Kasumi-1 (cell line): ENCODE measurements around the gene TMUB1.
A peak's percentile ranks its signal among the peaks of the same experiment; 100 is the strongest.

Experiments
- DNase-seq, 2 experiments: peaks; one replicate each; lab custom pipeline; 2025; lab: John Stamatoyannopoulos, UW

TMUB1 gene, protein sequence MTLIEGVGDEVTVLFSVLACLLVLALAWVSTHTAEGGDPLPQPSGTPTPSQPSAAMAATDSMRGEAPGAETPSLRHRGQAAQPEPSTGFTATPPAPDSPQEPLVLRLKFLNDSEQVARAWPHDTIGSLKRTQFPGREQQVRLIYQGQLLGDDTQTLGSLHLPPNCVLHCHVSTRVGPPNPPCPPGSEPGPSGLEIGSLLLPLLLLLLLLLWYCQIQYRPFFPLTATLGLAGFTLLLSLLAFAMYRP

DNA sequence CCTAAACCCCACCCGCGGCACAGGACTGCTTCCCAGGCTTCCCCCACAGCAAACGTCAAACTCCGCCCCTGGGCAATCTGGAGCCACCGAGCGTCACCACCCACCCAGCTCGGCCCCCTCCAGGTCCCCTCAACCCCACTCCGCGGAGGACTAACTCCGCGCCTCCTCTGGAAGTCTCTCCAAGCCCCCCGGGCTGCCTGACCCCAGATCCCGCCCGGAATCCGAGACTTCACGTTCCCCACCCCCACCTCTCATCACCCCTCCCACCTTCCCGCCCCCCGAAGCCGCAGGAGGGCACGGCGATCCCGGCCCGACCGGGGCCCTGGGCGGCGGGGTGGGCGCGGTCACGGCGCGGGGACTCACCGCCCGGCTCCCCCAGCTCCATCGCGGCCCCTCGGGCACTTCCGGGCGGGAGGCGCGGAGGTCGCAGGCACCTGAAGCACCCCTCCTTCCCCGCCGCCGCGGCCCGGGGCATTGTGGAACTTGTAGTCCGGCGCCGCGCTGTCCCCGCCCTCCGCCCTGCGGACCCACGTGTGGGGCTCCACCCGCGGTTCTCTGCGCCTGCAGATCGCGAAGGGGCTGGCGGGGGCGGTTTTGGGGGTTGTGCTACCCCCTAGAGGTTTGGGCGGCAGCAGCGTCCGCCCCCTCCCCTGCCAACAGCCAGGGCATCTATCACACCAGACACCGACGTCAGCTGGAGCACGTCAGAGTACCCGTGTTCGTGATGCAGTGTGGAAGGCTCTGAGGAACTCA lies at the start of gene TMUB1:
TSS of gene TMUB1 (minus strand) at position 423 of the 753 bp plus-strand sequence. CDS start 930 bp downstream, outside the sequence.
- peak; percentile 54 to 76 for DNase-seq

DNA sequence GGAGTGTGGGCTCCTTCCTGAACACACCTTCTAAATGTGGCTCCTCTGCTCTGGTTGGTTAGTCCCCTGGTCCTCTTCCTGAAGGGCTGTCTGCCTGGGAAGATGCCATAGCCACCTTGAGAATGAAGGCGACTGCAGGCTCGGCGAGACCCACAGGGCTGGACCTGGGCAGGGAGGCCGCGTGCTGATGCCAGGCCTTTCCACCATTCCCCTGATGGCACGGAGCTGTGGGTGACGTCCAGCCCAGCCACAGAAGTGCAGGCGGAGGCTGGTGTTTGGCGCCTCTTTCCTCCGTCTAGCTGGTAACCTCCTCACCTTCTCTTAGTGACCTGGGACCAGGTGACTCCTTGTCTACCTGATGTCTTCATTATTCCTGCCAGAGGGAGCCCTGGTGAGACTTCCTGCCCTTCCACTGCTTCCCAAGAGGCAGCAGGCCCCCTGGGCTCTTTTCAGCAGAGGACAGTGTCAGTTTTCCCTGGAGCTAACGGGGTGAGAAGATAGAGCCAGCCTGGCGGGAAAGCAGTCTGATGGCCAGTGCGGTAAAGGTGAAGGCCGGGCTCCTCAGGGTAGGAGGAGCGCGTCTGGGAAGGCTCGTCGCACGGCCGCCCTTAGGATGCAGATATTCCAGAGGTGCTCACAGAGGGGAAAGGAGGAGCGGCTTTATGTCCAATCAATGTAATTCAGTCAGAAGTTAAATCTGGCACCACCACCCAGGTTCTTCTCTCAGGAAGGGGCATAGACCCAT lies 49.3 kb upstream of the TMUB1 start:
- no peak for DNase-seq

DNA sequence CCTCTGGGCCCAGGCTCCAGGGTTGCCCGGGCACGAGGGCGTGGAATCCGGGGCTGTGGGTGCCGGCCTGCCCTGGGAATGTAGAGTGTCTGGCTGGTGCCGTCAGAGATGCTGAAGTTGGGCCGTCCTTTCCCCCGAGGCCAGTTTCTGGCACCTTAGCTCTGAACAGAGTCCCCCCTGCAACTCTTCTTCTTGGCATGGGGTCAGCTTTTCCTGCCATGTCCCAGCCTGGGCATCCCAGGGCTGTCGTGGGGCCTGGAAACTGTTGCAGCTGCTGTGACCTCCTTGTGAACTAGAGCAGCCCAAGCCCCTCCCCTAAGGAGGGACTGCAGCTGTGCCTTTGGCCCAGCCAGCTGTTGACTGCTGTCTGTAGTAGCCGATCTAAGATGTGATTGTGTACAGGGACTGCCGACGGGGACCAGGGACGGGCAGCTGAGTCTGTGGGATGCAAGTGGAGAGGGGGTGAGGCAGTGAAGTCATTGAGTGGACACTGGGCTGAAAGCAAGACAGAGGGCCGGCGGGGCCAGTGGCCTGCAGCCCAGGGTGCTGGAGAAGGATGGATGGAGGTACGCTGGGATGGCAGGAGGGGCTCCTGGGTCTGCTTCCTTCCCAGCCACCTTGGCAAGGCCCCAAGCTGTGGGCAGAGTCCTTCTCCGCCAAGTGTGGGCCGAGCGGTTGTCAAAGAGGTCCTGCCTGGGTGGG lies 48.5 kb upstream of the TMUB1 start:
- DNase-seq, result no peak

DNA sequence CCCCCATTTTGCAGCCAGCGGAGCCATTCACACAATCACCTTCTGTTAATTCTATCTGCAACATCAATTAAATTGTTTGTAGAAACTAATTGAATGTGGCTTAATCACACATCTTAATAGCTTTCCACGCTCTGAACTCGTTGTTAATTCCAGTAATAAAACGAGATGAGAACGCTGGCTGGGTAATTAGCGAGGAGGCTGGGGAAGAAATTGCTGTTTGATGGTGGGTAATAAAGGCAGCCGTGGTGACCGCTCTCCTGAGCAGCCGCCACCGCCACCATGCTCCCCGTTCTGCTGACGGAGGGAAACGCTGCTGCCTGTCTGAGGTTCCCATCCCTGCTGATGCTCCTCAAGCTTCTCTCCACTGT lies 47.9 kb upstream of the TMUB1 start:
- no peak for DNase-seq

DNA sequence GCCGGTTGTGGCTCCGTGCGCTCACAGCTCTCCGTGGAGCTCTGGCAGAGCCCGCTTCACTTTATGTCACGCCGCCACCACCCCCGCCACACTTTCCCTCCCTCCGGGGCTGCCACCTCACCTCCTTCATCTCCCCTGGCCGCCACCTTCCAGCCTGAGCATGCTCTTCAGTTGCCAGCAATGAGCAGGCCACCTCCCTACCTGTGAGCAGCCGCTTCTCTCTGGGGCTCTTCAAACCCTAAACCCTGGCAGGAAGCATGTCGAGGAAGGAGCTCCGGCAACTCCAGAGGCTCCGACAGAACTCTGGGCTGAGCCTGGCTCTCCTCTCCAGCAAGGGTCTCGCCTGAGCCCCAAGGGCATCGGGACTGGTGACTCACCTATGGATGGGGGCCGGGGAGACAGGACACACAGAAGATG lies 47.5 kb upstream of the TMUB1 start:
- no peak for DNase-seq

DNA sequence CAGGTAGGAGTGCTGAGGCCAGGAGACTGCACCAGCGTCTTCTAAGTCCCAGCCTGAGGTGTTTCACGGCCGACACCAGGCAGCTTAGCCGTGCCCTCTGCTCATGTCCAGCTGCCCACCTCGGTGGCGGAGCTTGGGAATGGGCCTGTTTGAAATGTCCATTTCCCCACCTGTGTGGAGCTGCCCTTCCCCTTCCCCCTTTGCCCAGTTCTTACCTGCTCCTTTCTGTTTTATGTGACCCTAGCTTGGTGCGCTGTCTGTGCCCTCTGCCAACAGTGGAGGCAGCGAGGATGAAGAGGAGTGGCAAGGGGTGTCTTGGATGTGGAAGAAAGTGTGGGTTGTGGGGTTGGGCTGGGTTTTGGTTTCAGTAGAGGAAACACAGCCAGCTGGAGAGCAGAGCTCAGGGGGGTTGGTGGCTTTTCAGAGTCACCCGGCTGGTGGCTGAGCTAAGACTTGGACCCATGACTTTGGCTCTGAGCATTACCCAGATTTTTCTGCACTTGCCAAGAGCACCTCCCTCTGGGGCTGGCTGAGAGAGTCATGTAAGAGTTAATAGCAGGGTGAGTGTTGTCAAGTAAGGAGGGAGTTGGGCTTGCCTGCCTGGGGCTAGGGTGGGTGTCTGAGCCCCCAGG lies 46.8 kb upstream of the TMUB1 start:
- DNase-seq, result no peak

DNA sequence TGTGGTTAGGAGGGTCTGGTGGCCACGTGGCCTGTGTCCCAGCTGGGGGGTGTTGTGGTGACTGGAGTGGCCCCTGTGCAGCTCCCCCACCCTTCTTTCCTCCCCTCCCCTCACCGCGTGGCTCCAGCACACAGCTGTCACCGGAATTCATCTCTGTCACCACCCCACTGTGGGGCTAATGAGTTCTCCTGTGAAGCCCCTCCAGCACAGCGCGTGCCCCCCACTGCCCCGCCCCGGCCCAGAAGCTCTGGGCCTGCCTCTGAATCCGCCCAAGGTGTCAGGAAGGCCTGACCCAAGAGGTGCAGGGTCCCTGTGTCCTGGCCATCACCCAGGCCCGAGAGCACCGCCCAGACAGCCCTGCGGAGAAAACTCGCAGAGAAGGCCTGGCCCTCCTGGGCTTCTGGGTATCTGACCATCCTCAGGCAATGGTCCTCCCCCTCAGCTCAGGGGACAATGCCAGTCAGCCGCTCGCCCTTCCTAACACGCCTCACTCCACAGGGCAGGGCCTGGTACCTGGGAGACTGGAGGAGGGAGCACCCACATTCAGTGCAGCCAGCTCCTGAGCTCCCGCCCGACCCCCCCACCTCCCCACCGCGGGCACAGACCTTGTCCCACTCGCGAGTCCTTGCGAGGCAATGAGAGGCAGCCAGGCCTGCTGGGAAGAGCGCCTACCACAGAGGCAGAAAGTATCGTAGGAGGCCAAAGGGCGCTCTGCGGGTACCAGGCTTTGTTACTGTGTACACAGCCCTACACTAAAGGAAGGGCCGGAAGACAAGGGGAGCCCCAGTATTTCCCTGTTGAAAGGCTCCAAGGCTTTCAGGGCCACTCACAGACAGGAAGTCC lies 46.0 kb upstream of the TMUB1 start:
- no peak for DNase-seq

DNA sequence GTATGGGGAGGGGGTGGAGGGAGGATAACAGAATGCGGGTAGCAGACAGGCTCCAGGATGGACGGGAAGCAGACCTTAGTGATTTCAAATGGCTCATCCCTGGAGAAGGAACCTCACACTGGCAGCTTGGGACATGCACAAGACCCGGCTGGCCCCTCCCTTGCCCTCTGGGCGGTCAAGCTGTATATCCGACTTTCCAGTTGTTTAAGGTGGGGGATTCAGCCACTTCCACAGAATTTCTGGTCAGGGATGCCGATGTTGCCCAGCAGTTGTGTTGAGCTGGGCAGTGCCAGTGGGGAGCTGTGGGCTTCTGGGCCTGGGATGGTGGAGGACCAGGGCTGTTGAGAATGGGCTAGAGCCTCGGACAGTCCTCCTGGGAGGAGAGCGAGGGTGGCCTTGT lies 45.4 kb upstream of the TMUB1 start:
- no peak for DNase-seq

DNA sequence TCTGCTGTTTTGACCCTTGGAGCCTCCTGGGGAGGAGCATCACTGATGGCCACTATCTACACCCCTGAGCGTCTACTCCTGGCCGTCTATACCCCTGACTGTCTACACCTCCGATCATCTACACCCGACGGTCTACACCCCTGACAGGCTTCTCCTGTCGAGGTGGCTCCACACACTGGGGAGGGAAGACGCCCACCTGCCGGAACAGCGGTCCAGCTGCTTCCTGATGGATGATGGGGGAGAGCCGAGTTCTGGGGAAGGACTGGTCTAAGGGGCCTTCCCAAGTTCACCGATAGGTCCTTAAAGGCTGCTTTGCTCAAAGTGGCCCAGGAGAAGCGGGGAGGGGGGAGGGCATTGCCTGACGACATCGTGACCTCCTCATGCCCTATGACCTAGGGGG lies 44.9 kb upstream of the TMUB1 start:
- DNase-seq, result no peak

DNA sequence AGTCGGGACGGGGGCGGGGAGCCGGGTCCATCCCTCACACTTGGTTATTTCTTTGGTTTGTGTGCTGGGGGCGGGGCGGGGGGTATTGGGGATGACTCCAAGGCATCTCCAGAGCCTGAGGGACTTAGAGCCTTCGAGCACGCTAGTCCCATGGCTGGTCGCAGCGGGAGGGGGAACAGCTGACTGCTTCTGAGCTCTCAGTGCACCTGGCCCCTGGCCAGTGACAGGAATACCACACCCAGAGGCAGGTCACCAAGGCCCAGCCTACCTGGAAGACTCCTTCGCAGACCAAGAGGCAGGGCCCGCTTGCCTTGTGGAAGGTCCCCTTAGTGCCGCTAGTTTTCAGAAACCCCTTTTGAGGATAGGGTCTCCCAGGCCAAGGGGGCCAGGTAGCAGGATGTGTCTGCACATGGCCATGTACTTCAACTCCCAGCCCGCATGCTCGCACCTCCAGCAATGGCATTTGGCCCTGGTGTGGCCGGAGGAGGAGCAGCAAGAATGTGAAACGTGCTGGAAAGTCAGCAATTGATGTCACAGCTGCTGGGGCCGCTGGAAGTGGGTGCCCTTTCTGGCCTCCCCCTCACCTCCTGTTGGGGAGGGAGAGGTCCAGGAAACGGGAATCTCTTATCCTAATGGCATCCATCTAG lies 43.3 kb upstream of the TMUB1 start:
- no peak for DNase-seq

DNA sequence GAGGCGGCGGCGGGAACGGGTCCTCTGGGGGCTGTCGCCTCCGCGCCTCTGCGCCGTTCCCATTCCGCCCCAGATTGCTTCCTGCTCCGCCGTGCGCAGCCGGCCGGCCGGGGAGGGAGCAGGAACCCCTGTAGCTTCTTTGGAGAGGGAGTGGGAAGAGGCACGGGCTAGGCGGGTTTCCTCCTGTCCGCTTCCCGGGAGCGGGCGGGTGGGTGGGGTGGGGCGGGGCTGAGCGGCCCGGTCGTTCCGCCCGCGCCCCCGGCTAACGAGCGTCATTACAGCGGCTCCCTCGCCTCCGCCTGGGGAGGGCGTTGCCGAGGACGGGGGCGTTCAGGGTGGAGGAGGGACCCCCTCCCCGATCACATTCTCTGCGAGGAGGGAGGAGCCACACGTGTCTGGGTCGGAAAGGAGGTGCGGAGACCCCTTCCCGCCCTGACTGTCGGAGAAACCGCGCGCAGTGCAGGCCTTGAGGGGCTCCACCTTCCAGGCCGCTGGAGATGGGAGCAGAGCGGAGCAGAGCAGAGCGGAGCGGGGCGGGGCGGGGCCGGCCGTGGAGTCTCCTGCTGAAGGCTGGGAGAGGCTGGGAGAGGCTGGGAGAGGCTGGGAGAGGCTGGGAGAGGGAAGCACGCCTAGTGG lies 42.7 kb upstream of the TMUB1 start:
- DNase-seq, result no peak

DNA sequence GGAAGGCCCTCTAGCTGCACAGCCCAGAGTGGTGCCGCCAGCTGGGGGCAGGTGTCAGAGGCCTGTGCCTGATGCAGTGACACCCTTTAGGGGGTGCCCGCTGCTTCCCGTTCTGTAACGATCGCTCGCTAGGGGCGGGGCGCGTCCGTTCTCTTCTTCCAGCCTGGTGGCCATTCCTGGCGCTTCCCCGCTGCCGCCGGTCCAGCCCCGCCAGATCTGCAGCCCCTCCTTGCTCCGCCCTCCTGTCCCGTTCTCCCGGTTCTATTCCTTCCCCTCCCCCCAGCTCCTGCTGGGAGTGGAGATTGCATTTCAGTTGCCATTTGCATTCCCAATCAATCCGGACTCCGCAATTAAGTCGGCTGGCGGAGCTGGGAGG lies 42.2 kb upstream of the TMUB1 start:
- no peak for DNase-seq

DNA sequence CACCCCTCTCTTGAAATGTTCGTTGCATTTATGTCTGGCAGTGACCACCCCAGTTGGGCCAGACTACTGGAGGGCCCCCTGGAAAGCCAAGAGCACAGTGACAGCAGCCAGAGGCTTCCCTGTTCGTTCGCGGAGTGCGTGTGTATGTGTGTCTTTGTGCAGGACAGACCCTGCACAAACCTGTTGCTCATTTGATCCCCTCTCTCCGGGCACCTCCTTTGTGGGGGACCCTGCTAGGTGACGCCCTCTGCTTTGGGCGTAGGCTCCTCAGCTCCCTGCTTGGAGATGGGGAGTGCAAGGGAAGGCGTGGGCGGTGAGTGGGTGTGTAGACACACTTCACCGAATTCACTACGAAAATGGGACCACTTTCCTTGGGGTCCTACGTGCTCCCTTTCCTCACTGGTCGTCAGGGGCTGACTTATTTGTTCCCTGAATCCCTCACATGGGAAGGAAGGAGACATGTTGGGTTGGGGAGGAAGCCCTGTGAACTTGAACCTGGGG lies 41.7 kb upstream of the TMUB1 start:
- no peak for DNase-seq

DNA sequence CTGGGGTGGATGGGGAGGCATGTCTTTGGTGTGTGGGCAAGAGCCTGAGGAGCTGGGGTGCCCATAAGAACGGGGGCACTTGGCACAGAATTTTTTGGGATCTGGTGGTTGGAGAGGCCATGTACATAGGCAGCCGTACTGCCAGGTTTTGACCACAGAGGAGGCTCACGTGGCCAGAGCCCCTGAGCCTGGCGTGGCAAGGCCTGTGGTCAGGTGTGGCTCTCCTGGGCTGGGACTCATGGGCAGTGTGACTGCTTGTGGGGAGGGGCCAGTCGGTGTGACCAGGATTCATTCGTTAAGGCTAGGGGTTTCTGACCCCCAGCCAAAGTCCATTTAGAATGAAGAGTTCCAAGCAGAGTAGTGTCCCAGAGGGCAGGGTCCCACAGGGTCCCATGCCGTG lies 41.2 kb upstream of the TMUB1 start:
- no peak for DNase-seq

DNA sequence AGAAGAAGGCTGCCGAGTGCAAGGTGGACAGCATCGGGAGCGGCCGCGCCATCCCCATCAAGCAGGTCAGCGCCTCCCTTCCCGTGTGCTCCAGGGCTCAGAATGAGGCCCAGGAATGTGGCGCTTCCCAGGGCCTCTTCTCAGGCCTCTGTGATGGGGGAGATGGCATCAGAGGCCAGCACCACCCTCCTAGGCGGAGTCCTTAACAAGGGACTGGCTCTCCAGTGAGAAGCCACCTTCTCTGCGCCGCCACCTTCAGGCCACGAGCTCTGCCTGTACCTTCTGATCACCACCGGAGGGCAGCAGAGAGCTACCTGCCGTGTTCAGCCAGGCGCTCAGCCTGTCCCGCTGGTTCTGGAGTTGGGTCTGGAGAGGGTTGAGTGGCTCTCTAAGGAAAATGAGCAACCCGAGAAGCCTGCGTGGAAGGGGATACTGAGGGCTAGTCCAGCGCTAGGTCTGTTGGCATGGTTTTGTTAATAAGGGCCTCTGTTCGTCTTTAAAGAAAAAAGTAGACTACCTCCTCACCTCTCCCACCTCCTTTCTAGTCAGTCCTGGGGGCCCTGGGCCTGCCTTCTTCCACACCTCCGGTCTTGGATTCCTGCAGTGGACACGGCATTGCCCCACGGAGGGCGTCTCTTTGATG lies 40.6 kb upstream of the TMUB1 start:
- peak; percentile 67 to 83 for DNase-seq

DNA sequence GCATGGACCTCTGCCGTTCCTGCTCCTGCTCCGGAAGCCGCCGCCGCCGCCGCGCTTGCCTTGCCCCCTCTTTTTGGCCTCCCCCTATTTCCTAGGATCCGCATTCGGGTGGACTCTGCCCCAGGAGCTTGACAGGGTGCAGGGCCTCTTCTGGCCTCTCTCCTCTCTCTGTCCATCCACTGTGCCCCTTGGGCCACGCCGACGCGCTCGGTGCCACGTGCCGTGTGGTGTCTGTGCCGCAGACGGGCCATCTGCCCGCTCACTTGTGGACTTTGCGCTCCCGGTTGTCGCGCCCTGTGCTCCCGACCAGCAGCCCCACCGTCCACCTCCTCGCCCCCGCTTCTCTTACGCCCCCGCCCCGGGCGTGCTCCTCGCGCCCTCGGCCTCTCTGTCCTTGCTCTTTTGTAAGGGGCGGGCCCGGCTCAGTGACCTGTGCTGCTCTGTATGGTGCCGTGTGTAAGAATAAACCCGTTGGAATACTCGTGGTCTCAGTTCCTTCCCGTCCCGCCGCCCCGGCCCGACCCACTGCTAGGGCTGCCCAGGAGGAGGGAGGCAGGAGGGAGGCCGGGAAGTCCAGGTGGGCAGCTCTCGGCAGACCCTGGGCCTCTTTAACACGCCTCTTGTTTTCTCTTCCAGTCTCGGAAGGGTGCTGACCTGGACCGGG lies 40.0 kb upstream of the TMUB1 start:
- no peak for DNase-seq

DNA sequence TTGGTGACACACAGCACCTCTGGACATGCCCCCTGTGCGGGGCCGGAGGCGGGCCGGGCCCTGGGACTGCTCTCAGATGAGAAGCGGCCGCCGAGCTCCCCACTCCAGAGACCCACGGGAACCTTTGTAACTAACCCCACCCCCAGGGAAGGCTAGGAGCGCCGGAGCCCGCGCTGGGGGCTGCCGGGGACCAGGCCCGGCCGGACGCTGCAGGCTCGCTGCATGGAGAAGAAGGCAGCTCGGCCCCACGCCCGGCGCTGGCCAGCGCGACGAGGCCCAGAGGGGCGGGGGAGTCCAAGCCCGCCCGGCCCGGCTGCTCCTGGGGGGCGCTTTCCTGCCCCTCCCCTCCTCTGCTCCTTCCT lies 39.5 kb upstream of the TMUB1 start:
- DNase-seq, result no peak

DNA sequence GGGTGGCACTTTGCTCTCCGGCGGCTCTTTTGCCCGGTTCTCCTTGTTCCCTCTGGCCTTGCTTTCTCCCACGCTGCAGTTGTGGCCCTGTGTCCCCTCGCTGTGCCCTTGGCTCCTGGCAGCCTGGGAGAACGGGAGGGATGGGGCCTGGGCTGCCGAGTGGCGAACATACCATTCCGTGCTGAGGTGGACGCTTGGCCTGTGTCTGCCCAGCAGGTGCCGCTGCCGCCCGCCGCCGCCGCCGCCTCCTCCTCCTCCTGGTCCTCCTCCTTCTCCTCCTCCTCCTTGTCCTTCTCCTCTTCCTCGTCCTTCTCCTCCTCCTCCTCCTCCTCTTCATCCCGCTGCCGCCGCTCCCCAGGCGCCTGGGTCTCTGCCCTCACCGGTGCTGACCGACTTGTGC lies 39.0 kb upstream of the TMUB1 start:
- no peak for DNase-seq
